Hippocampal formation (tissue), 2 donors: Measurements from ENCODE around the gene CASTOR1.
"Not testable (repeated sequence)": the region's sequence is repeated elsewhere in the genome, so short reads cannot be mapped to it uniquely, and the experiment has no call there.

Source experiments
- DNase-seq, 2 donors: peaks; one replicate each; lab custom pipeline; 2025; lab: John Stamatoyannopoulos, UW

The CASTOR1 gene

DNA sequence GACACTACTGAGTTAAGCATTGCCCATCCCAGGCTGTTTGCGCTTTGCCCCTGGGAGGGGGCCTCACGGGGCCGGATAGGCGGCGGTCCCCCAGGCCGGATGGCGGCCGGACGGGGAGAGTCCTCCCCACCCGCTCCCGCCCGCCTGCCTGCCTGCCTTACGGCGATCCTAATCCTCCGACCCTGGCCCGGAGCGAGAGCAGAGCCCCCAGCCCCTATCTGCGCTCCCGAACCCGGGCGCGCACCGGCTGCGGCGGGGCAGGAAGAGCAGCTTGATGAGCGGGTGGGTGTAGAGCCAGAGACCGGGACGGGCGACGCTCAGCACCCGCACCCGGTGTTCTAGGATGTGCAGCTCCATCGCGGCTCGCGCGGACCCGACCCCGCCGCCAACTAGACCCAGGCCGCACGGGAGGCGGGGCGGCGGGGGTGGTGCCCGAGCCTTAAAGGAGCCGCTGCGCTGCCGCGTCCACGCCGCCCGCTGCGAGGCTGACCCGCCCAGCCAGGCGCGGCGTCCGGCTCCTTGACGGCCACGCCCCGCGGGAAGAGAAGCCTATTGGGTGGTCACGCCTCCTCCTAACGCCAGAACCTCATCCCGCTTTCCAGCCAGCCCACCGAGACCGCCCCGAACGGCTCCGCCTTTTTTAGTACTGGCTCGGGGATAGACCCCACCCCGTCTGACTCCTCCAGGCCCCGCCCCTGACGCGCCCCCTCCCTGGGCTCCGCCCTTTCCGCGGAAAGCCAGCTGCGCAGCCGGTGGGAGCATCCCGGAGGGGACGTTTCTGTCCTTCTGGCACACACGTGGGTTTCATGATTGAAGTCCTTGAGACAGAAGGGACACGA, at the start of gene CASTOR1:
Gene CASTOR1, minus strand, starts transcription at position 365 of the 839 bp plus-strand sequence. Its CDS starts 8 bp downstream, at position 357.
- peak; percentile 96 to 99 for DNase-seq

DNA sequence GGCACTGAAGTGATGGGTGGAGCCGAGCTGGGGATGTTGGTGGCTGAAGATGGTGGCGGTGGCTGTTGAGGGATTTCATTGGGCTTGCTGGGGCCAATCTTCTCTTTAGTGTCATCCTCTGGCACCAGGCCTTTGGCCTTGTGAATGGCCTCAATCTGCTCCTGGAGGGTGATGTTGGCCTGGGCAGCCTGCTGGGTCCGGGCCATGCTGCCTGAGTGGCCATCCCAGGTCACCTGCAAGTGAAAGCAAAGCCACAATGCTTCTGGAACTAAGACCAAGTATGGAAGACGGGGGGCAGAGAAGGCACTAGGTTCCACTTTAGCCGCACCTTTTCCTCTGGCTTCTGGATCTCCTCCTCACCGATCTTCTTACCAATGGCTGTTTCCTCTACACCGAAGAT, 49.5 kb upstream of the CASTOR1 start:
- no peak for DNase-seq

GRCh38 chr22:30338341-30338740, 49.0 kb upstream of the CASTOR1 start:
- not testable (repeated sequence) for DNase-seq

GRCh38 chr22:30337461-30337778, 48.1 kb upstream of the CASTOR1 start:
- no peak for DNase-seq

GRCh38 chr22:30336752-30337460, 47.6 kb upstream of the CASTOR1 start:
- DNase-seq: peak in 1 of 2 donors; percentile 25

- DNase-seq: no peak
Measured at GRCh38 chr22:30335236-30335635, 45.9 kb upstream of the CASTOR1 start.

GRCh38 chr22:30334646-30335045, 45.3 kb upstream of the CASTOR1 start:
- no peak for DNase-seq

- no peak for DNase-seq
Measured at GRCh38 chr22:30333707-30334087, 44.4 kb upstream of the CASTOR1 start.

- no peak for DNase-seq
Measured at GRCh38 chr22:30332994-30333706, 43.8 kb upstream of the CASTOR1 start.

DNA sequence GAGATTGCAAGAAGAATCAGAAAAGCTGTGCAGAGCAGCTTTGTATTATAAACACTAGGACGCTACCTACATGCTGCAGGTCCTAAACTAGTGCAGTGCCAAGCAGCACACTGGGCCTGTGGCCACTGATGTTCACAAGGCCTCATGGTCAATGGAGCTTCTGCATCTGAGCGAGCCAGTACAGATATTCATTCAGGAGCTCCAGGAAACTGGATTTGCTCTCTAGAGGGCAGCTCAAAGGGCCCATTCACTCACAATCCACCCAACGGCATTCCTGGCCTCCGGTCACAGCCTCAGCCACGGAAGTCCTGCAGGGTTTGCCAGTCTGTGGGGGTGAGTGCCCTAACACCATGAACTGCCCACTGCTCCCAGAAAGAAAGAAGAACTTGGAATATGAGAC, 43.2 kb upstream of the CASTOR1 start:
- peak; percentile 35 to 36 for DNase-seq

DNA sequence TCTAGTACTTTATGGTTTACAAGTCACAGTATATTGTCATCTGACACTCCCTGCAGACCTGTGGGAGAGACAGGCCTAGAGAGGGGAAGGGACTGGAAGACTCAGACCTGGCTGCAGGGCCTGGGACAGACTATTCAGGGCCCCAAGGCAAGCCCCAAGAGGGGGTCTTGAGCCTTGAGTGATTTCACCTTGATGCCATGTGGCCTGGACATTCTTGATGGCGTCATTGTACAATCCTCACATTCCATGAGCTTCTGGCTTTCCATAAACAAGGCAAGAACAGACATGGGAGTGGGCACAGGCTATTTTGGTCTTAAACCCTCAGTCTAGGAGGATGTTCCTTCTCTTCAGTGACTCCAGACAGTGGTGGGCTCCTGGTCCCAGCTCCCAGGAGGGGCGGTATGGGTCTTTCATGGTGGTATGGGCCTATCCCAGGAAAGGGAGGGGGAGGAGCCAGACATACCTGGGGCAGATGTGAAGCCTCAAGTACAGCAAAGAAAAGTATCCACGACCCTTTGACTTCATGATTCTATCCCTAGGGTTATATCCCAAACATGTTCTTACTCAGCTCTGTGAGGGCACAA, 39.3 kb upstream of the CASTOR1 start:
- DNase-seq: no peak

DNA sequence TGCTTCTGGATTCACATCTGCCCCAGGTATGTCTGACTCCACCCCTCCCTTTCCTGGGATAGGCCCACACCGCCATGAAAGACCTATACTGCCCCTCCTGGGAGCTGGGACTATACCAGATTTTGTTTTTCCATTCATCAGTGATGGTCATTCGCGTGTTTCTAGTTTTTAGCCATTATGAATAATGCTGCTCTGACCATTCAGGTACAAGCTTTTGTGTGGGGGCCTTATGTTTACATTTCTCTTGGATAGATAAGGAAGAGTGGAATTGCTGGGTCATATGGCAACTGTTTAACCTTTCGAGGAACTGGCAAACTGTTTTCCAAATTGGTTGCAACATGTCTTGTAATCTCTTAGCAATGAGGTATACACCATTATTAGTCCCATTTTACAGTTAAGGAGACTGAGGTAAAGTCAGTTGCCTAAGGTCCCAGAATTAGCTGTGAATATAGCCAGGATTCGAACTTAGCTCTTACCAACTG, 38.6 kb upstream of the CASTOR1 start:
- DNase-seq: no peak

GRCh38 chr22:30326706-30327362, 37.5 kb upstream of the CASTOR1 start, which contains the start of gene TBC1D10A:
Gene TBC1D10A (minus strand): TSS chr22:30326941. CDS start chr22:30326881, 60 bp downstream.
- DNase-seq: peak; percentile 74 to 75

- DNase-seq: no peak
Measured at GRCh38 chr22:30326255-30326705, 37.0 kb upstream of the CASTOR1 start.

GRCh38 chr22:30325724-30326254, 36.5 kb upstream of the CASTOR1 start:
- no peak for DNase-seq

DNA sequence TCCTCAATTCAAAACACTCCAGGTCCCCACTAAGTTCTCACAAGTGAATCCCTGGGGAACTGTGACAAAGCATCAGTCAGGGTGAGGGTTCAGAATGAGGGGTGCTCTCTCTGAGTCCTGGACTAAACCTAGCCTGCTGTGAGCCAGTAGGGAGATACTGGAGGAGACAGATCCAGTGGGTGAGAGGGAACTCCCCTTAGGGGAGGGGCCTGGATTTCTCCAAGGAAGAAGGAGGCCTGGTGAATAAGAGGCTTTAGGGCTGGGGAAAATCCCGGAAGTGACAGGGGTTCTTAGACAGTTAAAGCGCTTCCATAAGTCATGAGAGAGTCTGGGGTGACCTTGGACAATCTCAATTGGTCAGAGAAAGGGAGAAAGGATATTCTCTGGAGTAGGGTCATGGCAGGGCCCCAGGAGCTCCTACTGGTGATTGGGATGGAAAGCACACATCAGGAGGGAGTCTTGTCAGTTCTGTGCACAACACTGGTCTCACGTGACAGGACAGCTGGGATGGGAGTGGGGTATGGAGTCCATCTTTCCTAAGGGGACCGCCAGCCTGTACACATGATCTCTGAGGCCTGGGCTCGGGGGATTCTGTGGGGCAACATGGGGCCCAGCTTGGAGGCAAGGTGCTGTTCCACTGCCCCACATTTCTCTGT, 35.9 kb upstream of the CASTOR1 start:
- no peak for DNase-seq

DNA sequence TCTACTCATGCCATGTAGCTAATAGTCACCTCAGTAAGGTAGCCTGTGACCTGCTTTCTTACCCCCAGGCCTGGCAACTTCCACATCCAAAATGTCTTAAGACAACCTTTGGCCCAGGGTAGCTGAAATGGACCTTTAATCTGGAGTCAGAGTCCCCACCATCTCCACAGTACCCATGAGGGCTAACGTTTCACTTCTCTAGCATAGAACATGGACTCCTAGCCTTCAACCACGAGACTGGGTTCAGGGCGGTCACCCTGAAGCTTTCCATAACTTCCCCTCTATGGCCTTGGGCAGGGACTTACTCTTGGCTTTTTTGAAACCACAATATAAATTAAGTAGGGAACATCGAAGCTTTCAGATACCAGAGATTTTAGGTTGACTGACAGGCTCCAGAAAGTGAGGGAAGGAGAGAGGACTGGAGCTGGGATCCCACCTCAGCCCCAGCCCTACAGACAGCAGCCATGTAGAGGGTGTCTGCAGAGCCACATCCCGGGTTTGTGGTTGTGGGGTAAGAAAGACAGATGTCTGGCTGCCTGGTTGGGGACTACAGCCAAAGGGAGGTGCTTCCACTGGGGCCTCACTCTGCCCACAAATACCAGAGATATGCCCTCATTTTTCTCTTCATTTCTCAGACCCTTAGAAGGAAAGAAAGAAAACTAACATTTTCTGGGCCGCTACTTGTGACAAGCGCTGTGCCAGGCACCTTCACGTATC, 34.9 kb upstream of the CASTOR1 start:
- DNase-seq: no peak

DNA sequence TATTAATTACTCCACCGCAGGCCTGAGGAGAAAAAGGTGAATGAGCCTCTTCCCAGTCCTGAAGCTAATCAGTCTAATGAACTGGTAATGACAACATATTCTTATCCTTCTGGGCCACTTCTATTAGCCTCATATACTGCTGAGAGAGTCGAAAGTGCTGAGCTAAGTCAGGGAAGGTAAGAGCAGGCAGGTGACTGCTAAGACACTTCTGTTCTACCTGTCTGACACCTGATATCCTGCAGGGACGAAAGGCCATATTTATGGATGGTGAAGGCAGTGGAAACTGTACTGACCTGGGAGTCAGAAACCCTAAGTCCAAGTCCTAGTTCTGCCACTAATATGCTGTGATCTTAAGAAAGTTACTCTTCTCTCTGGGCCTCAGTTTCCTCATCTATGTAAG, 33.9 kb upstream of the CASTOR1 start:
- no peak for DNase-seq

- DNase-seq: no peak
Measured at GRCh38 chr22:30321461-30321860, 32.2 kb upstream of the CASTOR1 start.

GRCh38 chr22:30320021-30320556, 30.8 kb upstream of the CASTOR1 start:
- DNase-seq: no peak
